HepG2 (cell line): ENCODE results near the gene PTCD3. TPM values are rescaled to one million over a fixed set of nuclear protein-coding genes. Genes with fewer than 3 reads are reported as not detected.

ENCODE experiments used
- ATF6 ChIP-seq: sonication (generic); formaldehyde crosslinking; conservative IDR thresholded peaks from 2 replicates; pipeline ENCODE4 v1.4.0; 2020; ENCODE audit warnings: missing genetic modification reagents
- CEBPB ChIP-seq: IDR thresholded peaks from 2 replicates; pipeline ENCODE4 v1.6.1; 2011; ENCODE audit warnings: low read depth, low read length, improper control_type of control experiment, borderline replicate concordance
- CREB1 ChIP-seq, 2 experiments: fragments of 450-650 bp in 1 of 2; IDR thresholded peaks; 2 replicates each; pipeline ENCODE4 v1.6.1; 2016 to 2017; ENCODE audit warnings: control low read depth in 1 of 2, mild to moderate bottlenecking in 1 of 2, missing compliant biosample characterization in 1 of 2, missing genetic modification characterization in 1 of 2
- DNMT3B ChIP-seq: conservative IDR thresholded peaks from 2 replicates; pipeline ENCODE4 v1.6.1; 2016; ENCODE audit warnings: missing biosample characterization, control low read depth
- HDAC1 ChIP-seq: sonication (generic); formaldehyde crosslinking; IDR thresholded peaks from 2 replicates; pipeline ENCODE4 v1.5.1; 2020; ENCODE audit warnings: mild to moderate bottlenecking, missing genetic modification reagents
- NFATC3 ChIP-seq: sonication (generic); formaldehyde crosslinking; IDR thresholded peaks from 2 replicates; pipeline ENCODE4 v1.5.1; 2020; ENCODE audit warnings: mild to moderate bottlenecking, missing genetic modification reagents
- NKX3-1 ChIP-seq: sonication (generic); formaldehyde crosslinking; IDR thresholded peaks from 2 replicates; pipeline ENCODE4 v1.5.0; 2020; ENCODE audit warnings: missing genetic modification reagents
- NR2F1 ChIP-seq, 2 experiments: fragments of 450-650 bp in 1 of 2; formaldehyde crosslinking in 1 of 2; IDR thresholded peaks; 2 replicates each; pipeline versions ENCODE4 v1.5.0 to v1.6.1; 2016 to 2020; ENCODE audit warnings: mild to moderate bottlenecking in 1 of 2, missing compliant biosample characterization in 1 of 2, missing genetic modification reagents in 1 of 2, moderate library complexity in 1 of 2
- PBX2 ChIP-seq: IDR thresholded peaks from 2 replicates; pipeline ENCODE4 v1.6.1; 2016; ENCODE audit warnings: control low read depth
- PPARG ChIP-seq: conservative IDR thresholded peaks from 2 replicates; pipeline ENCODE4 v1.6.1; 2016; ENCODE audit warnings: missing biosample characterization, missing genetic modification reagents
- REST ChIP-seq, 2 experiments: IDR thresholded peaks; 2 replicates each; pipeline ENCODE4 v1.6.1; 2011 to 2012; ENCODE audit warnings: low read length in 2 of 2, borderline replicate concordance in 1 of 2, low read depth in 1 of 2, mild to moderate bottlenecking in 1 of 2, moderate library complexity in 1 of 2
- SMAD1 ChIP-seq: sonication (generic); formaldehyde crosslinking; IDR thresholded peaks from 2 replicates; pipeline ENCODE4 v1.4.0; 2020; ENCODE audit warnings: missing genetic modification reagents, low read depth, mild to moderate bottlenecking, borderline replicate concordance
- SRSF1 ChIP-seq: fragments of 200-400 bp; formaldehyde crosslinking; optimal IDR thresholded peaks from 2 replicates; pipeline ENCODE3; 2017; ENCODE audit warnings: mild to moderate bottlenecking, low read depth, low read length, moderate library complexity
- ZFP91 ChIP-seq: sonication (generic); formaldehyde crosslinking; IDR thresholded peaks from 2 replicates; pipeline ENCODE4 v1.9.0; 2022; ENCODE audit warnings: missing genetic modification reagents, mild to moderate bottlenecking, borderline replicate concordance
- ZNF224 ChIP-seq: sonication (generic); formaldehyde crosslinking; IDR thresholded peaks from 2 replicates; pipeline ENCODE4 v1.5.0; 2020; ENCODE audit warnings: mild to moderate bottlenecking, missing genetic modification reagents
- ZNF230 ChIP-seq: sonication (generic); formaldehyde crosslinking; IDR thresholded peaks from 2 replicates; pipeline ENCODE4 v1.4.0; 2020; ENCODE audit warnings: mild to moderate bottlenecking, missing genetic modification reagents
- ZNF484 ChIP-seq: sonication (generic); formaldehyde crosslinking; IDR thresholded peaks from 2 replicates; pipeline ENCODE4 v1.5.1; 2020; ENCODE audit warnings: mild to moderate bottlenecking, low read depth, missing genetic modification reagents, borderline replicate concordance
- ZNF772 ChIP-seq: sonication (generic); formaldehyde crosslinking; IDR thresholded peaks from 2 replicates; pipeline ENCODE4 v1.5.0; 2020; ENCODE audit warnings: mild to moderate bottlenecking, missing genetic modification reagents
- polyA plus RNA-seq, 8 experiments: library from polyadenylated mRNA; depleted of rRNA in 3 of 8; stranded (reverse) in 7 of 8; unstranded in 1 of 8; fragments of >200 nt; fragmentation: Illumina TruSeq in 4 of 8; extraction: Trizol in 4 of 8; gene quantifications; 2 replicates each; pipeline versions ENCODE4 v1.2.1 to v1.2.3, GENCODE V29; 2011 to 2016; ENCODE audit warnings: low read depth in 4 of 8, missing spikeins in 1 of 8, mixed read lengths in 1 of 8; ENCODE audit not compliant: insufficient read depth in 1 of 8
- total RNA-seq, 5 experiments: library from RNA; depleted of rRNA; stranded (reverse); fragments of >200 nt; fragmentation: Illumina TruSeq; extraction: Trizol; gene quantifications; 2 replicates each; pipeline ENCODE4 v1.2.3, GENCODE V29; 2016; ENCODE audit warnings: low read depth in 1 of 5

The PTCD3 gene
- total and polyA plus RNA-seq, 2 of the 13 experiments (the other 11 are each of a cell fraction or from before 2014, with no cell fraction given), result 124 to 309 TPM

- TF ChIP-seq ZNF772 (CRISPR knock-in tag) (peak; percentile 77; the same call in 1 of the 2 replicates), SMAD1 (CRISPR knock-in tag) (0 out of 2 replicates have a peak, but pooled peaks have one; percentile 60), ZNF224 (no peak), PPARG (no peak), ATF6 (CRISPR knock-in tag) (0 out of 2 replicates have a peak, but pooled peaks have one; percentile 8), HDAC1 (CRISPR knock-in tag) (peak; percentile 86), CEBPB (peak; percentile 84), ZNF230 (CRISPR knock-in tag) (no peak; the same call in 1 of the 2 replicates), ZNF484 (CRISPR knock-in tag) (no peak), SRSF1 (peak; percentile 35), REST (IDR thresholded peaks at IDR 0.05; ENCODE audit: borderline replicate concordance in 1 of 2, low read depth in 1 of 2, low read length in 2 of 2) (peak in 1 of 2 experiments; percentile 83; a peak in 1 of 4 replicates), NKX3-1 (no peak), CREB1 (IDR thresholded peaks at IDR 0.05) (peak; percentile 85), CREB1 (CRISPR knock-in tag; IDR thresholded peaks at IDR 0.05) (peak; percentile 94), NFATC3 (no peak), ZFP91 (CRISPR knock-in tag) (peak; percentile 93), PBX2 (no peak), DNMT3B (CRISPR knock-in tag) (peak; percentile 85; the same call in 1 of the 2 replicates), NR2F1 (CRISPR knock-in tag; IDR thresholded peaks at IDR 0.05) (no peak)
These were observed at the start of gene PTCD3 (continued) for GRCh38 chr2:86105969-86106945.
